Gastroesophageal sphincter (tissue), 3 donors: Measurements from ENCODE around the gene ATP6V1D.
"Not testable (repeated sequence)": the region's sequence is repeated elsewhere in the genome, so short reads cannot be mapped to it uniquely, and the experiment has no call there.

Experiments used
- CTCF ChIP-seq, 4 experiments: fragments of 200-600 bp in 2 of 4; fragments of 450-650 bp in 2 of 4; sonication (generic) in 1 of 4; IDR thresholded peaks; one replicate each; pipeline ENCODE4 v1.5.1; 2017 to 2019; ENCODE audit warnings: antibody characterized with exemption in 4 of 4, mild to moderate bottlenecking in 2 of 4, moderate library complexity in 2 of 4
- POLR2A ChIP-seq, 2 donors: fragments of 450-650 bp; IDR thresholded peaks; one replicate each; pipeline ENCODE4 v1.6.1; 2017; ENCODE audit warnings: antibody characterized with exemption in 2 of 2, mild to moderate bottlenecking in 2 of 2, moderate library complexity in 1 of 2
- POLR2AphosphoS5 ChIP-seq: sonication (generic); formaldehyde crosslinking; IDR thresholded peaks from one replicate; pipeline ENCODE4 v1.6.1; 2017; ENCODE audit warnings: antibody characterized with exemption

GRCh38 chr14:67329666-67330065 lies 29.9 kb downstream of the ATP6V1D start:
- not testable (repeated sequence) for TF ChIP-seq CTCF (IDR thresholded peaks at IDR 0.05); POLR2AphosphoS5; POLR2A (IDR thresholded peaks at IDR 0.05)
